Tibial artery (tissue), 4 donors: ENCODE data around the gene JPH4.

Source experiments
- DNase-seq, 2 donors: peaks; one replicate each; pipeline ENCODE4 v3.0.0-alpha.2; 2019
- H3K27ac ChIP-seq, 2 donors: fragments of 200-600 bp; sonication (generic) in 1 of 2; 1 replicate in 1 of 2; 2 replicates in 1 of 2; pipeline ENCODE4 v1.5.1; 2018 to 2019; ENCODE audit warnings: mild to moderate bottlenecking in 1 of 2
- H3K27me3 ChIP-seq, 2 donors: fragments of 200-600 bp; sonication (generic) in 1 of 2; one replicate each; pipeline versions ENCODE4 v1.5.1 to v1.6.0; 2016 to 2019
- H3K36me3 ChIP-seq, 3 donors: fragments of 200-600 bp; sonication (generic) in 2 of 3; one replicate each; pipeline ENCODE4 v1.5.1; 2016 to 2019; ENCODE audit warnings: mild to moderate bottlenecking in 2 of 3
- H3K4me1 ChIP-seq, 4 donors: fragments of 200-600 bp; sonication (generic) in 2 of 4; 1 replicate in 3 of 4; 2 replicates in 1 of 4; pipeline ENCODE4 v1.5.1; 2016 to 2019
- H3K4me3 ChIP-seq, 2 donors: fragments of 200-600 bp; sonication (generic) in 1 of 2; 1 replicate in 1 of 2; 2 replicates in 1 of 2; pipeline ENCODE4 v1.5.1; 2018 to 2019; ENCODE audit warnings: mild to moderate bottlenecking in 2 of 2
- H3K9me3 ChIP-seq, 3 donors: fragments of 200-600 bp; sonication (generic) in 1 of 3; one replicate each; pipeline ENCODE4 v1.5.1; 2016 to 2019
- CTCF ChIP-seq, 2 experiments: fragments of 200-600 bp in 1 of 2; fragments of 450-650 bp in 1 of 2; IDR thresholded peaks; one replicate each; pipeline ENCODE4 v1.5.1; 2017 to 2019; ENCODE audit warnings: antibody characterized with exemption in 2 of 2, mild to moderate bottlenecking in 1 of 2, moderate library complexity in 1 of 2
- intact Hi-C: fragments of 100-400 bp; cut with DNase I; formaldehyde crosslinking; loops from one replicate; pipeline ENCODE4 v1.15.0; 2023; ENCODE audit warnings: low total_unique reads

Gene JPH4

DNA sequence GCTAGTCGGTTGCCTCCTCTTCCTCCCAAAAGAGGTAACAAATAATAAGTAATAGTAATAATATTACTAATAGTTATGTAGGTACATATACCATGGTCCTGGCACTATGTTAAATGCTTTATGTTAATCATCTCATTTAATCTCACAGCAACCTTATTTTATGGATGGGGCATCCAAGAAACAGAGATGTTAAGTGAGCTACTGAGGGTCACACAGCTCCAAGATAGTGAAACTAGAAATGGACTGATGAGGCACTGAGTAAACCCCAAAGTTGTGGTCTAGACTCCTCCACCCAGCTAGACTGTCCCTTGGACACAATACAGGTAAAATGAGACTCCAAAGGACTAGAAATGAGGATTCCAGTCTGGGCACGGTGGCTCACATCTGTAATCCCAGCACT is 42.1 kb downstream of the JPH4 start:
- intact Hi-C loops = no loop called here
- no peak for DNase-seq
- H3K9me3 ChIP-seq = no peaks in the 10 kb centered on the region
- no peak for TF ChIP-seq CTCF (IDR thresholded peaks at IDR 0.05)
- no peaks in the 10 kb centered on the region for H3K27me3 ChIP-seq
- no peak overlapping the region for H3K4me3 ChIP-seq
- H3K36me3 ChIP-seq = peaks cover 0 to 8% (median 0%) of the 10 kb centered on the region in 3 donors
- no peaks in the 10 kb centered on the region for H3K4me1 ChIP-seq
- no peak overlapping the region for H3K27ac ChIP-seq

- Histone ChIP-seq H3K27me3 (no peaks in the 10 kb centered on the region), H3K9me3 (no peaks in the 10 kb centered on the region), H3K4me1 (no peaks in the 10 kb centered on the region), H3K27ac (no peak overlapping the region), H3K36me3 (peaks cover 0 to 8% (median 0%) of the 10 kb centered on the region in 3 donors), H3K4me3 (no peak overlapping the region)
- no peak for DNase-seq
- no peak for TF ChIP-seq CTCF (IDR thresholded peaks at IDR 0.05)
- intact Hi-C loops = no loop called here
Observed at GRCh38 chr14:23535943-23536342, 42.6 kb downstream of the JPH4 start.

DNA sequence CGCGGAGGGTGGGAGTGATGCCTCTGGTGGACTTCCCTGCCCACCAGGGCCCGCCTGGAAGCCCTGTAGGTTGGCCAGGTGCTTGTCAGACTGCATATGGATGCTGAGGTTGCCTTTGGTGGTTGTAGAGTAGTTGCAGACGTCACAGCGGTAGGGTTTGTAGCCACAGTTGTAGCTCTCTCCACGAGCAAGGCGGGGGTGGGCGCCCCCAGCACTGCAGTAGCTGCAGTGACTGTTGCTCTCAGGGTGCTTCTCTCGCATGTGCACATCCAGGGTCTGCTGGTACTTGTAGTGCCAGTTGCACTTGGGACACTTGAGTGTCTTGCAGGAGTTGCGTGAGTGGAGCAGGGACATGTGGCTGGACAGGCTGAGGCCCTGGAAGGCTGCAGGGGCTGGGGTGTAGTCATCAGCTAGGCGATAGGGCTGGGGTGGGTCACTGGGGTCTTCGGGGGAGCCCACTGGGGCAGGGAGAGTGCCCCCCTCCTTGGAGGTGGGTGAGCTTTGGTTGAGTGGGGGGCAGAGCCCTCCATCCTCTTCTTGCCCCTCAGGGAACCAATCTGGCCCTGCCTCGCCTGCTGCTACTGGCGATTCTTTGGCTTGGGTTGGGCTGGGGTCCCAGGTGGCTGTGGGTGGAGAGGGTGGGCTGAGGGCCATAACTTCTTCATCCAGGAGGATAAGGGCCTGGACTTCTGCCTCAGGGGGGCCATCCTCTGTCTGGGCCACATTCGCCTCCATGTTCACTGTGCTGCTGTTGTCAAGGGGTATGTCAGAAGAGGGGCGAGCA is 44.7 kb downstream of the JPH4 start:
- no peaks in the 10 kb centered on the region for H3K27me3 ChIP-seq
- no peak overlapping the region for H3K4me3 ChIP-seq
- intact Hi-C loops = no loop called here
- H3K4me1 ChIP-seq = no peaks in the 10 kb centered on the region
- DNase-seq = no peak
- TF ChIP-seq CTCF (IDR thresholded peaks at IDR 0.05) = no peak
- peaks cover 0 to 8% (median 0%) of the 10 kb centered on the region in 3 donors for H3K36me3 ChIP-seq
- no peaks in the 10 kb centered on the region for H3K9me3 ChIP-seq
- H3K27ac ChIP-seq = no peak overlapping the region

GRCh38 chr14:23532658-23533057 is 45.9 kb downstream of the JPH4 start:
- Histone ChIP-seq H3K27me3 (no peaks in the 10 kb centered on the region), H3K36me3 (peaks cover 0 to 8% (median 0%) of the 10 kb centered on the region in 3 donors), H3K27ac (no peak overlapping the region), H3K4me3 (no peak overlapping the region), H3K4me1 (no peaks in the 10 kb centered on the region), H3K9me3 (no peaks in the 10 kb centered on the region)
- intact Hi-C loops = no loop called here
- no peak for TF ChIP-seq CTCF (IDR thresholded peaks at IDR 0.05)
- no peak for DNase-seq

- DNase-seq = no peak
- intact Hi-C loops = no loop called here
- peaks cover 0 to 14% (median 0%) of the 10 kb centered on the region in 3 donors for H3K36me3 ChIP-seq
- H3K27me3 ChIP-seq = no peaks in the 10 kb centered on the region
- H3K9me3 ChIP-seq = no peaks in the 10 kb centered on the region
- no peaks in the 10 kb centered on the region for H3K4me1 ChIP-seq
- no peak for TF ChIP-seq CTCF (IDR thresholded peaks at IDR 0.05)
- no peak overlapping the region for H3K27ac ChIP-seq
- no peak overlapping the region for H3K4me3 ChIP-seq
Observed at GRCh38 chr14:23531391-23531790, 47.2 kb downstream of the JPH4 start.
